ENCODE data around the gene DLGAP1.

Gene DLGAP1

DNA sequence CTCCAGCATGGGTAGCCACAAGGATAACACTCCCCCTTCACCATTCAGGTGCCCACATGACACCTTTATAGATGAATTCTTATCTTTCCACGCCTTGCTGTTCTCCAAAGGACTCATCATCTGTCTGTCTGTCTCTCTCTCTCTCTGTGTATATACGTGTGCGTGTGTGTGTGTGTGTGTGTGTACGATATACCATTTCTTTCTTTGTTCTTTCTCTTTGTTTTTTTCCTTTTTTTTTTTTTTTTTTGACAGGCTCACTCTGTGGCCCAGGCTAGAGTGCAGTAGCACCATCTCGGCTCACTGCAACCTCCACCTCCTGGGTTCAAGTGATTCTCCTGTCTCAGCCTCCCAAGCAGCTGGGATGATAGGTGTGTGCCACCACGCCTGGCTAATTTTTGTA is 98.2 kb downstream of the DLGAP1 start:
- H3K36me3 ChIP-seq, result no peaks in the 10 kb centered on the region
- H3K4me3 ChIP-seq (ENCODE audit: low read depth, low read length), result no peak overlapping the region
- H3K27ac ChIP-seq, result no peak overlapping the region
- DNase-seq, result no peak
- TF ChIP-seq, protein P1, sequence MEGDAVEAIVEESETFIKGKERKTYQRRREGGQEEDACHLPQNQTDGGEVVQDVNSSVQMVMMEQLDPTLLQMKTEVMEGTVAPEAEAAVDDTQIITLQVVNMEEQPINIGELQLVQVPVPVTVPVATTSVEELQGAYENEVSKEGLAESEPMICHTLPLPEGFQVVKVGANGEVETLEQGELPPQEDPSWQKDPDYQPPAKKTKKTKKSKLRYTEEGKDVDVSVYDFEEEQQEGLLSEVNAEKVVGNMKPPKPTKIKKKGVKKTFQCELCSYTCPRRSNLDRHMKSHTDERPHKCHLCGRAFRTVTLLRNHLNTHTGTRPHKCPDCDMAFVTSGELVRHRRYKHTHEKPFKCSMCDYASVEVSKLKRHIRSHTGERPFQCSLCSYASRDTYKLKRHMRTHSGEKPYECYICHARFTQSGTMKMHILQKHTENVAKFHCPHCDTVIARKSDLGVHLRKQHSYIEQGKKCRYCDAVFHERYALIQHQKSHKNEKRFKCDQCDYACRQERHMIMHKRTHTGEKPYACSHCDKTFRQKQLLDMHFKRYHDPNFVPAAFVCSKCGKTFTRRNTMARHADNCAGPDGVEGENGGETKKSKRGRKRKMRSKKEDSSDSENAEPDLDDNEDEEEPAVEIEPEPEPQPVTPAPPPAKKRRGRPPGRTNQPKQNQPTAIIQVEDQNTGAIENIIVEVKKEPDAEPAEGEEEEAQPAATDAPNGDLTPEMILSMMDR (IDR thresholded peaks at IDR 0.05; ENCODE audit: low read depth, low read length), result no peak
- peaks cover 61% of the 10 kb centered on the region for H3K27me3 ChIP-seq (ENCODE audit: insufficient read depth, low read depth, severe bottlenecking)
- H3K9me3 ChIP-seq (ENCODE audit: severe bottlenecking), result no peaks in the 10 kb centered on the region

DNA sequence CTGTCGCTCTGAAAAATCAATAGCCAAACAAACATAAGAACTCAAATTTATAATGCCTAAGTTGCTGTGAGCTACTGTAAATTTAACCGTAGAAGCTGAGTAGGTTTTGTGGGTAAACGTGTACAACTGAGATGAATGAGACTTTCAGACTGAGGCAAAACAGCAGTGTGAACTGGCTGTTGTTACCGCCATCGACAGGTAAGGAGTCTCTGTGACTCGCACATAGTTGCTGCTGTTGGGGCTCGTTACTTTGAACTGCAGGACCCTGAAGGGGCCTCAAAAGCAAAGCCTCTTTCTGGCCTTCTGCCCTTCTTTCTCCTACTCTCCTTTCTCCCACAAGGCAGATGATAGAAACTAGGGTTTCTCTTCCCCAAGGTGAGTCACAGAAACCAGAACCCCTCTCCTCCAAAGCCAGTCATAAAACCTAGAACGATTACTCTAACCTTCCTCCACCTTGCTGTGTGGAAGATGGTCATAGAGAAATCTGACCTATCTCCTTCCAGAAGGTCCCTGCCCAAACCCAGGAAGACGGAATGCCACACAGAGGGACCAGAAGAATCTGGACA is 101.2 kb downstream of the DLGAP1 start:
- H3K27ac ChIP-seq, result no peak overlapping the region
- H3K27me3 ChIP-seq (ENCODE audit: insufficient read depth, low read depth, severe bottlenecking), result peaks cover 58% of the 10 kb centered on the region
- no peak for DNase-seq
- H3K4me3 ChIP-seq (ENCODE audit: low read depth, low read length), result no peak overlapping the region
- TF ChIP-seq, protein P1 (IDR thresholded peaks at IDR 0.05; ENCODE audit: low read depth, low read length), result no peak
- no peaks in the 10 kb centered on the region for H3K9me3 ChIP-seq (ENCODE audit: severe bottlenecking)
- H3K36me3 ChIP-seq, result no peaks in the 10 kb centered on the region

DNA sequence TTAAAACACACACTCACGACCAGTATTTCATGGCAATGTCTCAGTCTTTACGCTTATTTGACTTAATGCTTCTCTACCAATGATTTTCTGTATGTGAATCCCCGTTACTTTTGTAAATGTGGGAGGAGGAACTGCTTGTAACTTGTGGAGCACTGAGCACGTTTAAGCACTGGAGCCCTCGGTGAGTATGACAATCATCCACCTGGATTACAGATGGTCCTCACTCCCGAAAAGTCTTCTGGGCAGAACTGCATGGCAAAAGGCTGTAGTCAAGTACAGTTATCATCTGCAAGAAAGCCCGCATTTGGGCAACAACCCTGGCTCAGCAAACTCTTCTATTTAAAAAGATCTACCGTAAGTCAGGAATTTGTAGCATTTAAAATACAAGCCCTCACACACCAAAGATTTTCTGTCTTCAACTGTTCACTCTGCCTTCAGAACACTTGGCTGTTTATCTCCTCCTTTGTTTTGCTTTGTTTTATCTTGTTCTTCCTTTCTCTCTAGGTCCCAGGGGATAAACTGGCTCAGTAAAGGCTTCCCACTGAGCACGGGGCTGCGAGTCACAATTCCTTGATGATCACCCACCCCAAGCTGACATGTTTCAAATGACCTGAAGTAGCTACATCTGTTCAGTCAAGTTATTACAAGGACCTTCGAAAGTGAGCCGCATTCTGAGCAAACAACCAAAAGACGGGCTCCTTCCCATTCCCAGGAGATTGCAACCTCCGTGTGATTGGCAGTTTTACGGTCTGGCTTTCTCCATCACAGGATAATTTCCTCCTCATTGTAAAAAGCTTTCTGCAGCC is 102.2 kb downstream of the DLGAP1 start:
- no peak overlapping the region for H3K27ac ChIP-seq

DNA sequence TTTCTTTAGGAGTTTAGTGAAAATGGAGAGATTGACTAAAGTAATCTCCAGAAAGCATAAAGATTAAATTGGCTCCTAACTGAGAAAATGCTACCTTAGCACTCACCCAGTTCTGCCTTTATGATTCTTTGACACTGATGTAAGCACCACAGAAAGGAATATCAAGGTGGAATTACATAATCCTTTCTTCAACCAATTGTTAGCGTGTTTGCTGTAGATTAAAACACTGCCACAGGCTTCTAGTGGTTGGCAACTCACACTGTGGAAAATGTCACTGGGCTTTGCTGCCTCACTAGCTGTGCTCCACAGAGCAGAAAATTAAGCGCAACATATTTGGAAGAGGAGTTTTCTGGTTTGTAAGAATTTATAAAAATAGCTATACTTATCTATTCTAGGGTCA is 104.1 kb downstream of the DLGAP1 start:
- Histone ChIP-seq H3K36me3 (no peaks in the 10 kb centered on the region), H3K27me3 (ENCODE audit: insufficient read depth, low read depth, severe bottlenecking) (peaks cover 54% of the 10 kb centered on the region), H3K4me3 (ENCODE audit: low read depth, low read length) (no peak overlapping the region), H3K9me3 (ENCODE audit: severe bottlenecking) (no peaks in the 10 kb centered on the region), H3K27ac (no peak overlapping the region)
- no peak for DNase-seq
- TF ChIP-seq, protein P1 (IDR thresholded peaks at IDR 0.05; ENCODE audit: low read depth, low read length), result no peak

More for the DNA sequence above, 102.2 kb downstream of the DLGAP1 start:
- peaks cover 55% of the 10 kb centered on the region for H3K27me3 ChIP-seq (ENCODE audit: insufficient read depth, low read depth, severe bottlenecking)
- no peak for DNase-seq
- H3K4me3 ChIP-seq (ENCODE audit: low read depth, low read length), result no peak overlapping the region
- TF ChIP-seq, protein P1 (IDR thresholded peaks at IDR 0.05; ENCODE audit: low read depth, low read length), result no peak
- no peaks in the 10 kb centered on the region for H3K9me3 ChIP-seq (ENCODE audit: severe bottlenecking)
- no peaks in the 10 kb centered on the region for H3K36me3 ChIP-seq

DNA sequence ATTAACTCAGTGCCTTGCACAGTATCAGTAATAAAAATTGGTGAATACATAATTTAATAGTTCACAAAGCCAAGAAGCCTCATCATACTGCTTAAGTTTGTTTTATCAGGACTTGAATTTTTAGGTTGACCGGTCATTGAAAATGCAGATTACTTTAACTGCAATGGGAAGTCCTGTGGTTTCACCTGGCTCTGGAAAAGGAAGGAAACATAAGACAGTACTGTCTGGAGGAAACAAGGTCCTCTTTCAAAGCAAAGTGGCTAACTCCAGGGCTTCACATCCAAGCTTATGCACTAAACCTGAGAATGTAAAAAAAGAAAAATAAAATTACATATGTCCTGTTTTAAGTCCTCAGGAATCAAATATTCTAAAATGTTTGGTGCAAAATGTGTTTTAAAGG is 119.7 kb downstream of the DLGAP1 start:
- H3K9me3 ChIP-seq (ENCODE audit: severe bottlenecking), result no peaks in the 10 kb centered on the region
- H3K36me3 ChIP-seq, result no peaks in the 10 kb centered on the region
- TF ChIP-seq, protein P1 (IDR thresholded peaks at IDR 0.05; ENCODE audit: low read depth, low read length), result no peak
- no peak overlapping the region for H3K4me3 ChIP-seq (ENCODE audit: low read depth, low read length)
- peaks cover 64% of the 10 kb centered on the region for H3K27me3 ChIP-seq (ENCODE audit: insufficient read depth, low read depth, severe bottlenecking)
- H3K27ac ChIP-seq, result no peak overlapping the region
- no peak for DNase-seq

Data from WERI-Rb-1 (cell line).